Measurements from ENCODE around the gene STON2.

- TF ChIP-seq EP300 (IDR thresholded peaks at IDR 0.05; ENCODE audit: borderline replicate concordance in 1 of 2, low read depth in 2 of 2, low read length in 2 of 2) (no peak), CTCF (IDR thresholded peaks at IDR 0.05; ENCODE audit: control extremely low read depth in 1 of 3, insufficient read depth in 1 of 3, low read depth in 1 of 3, low read length in 3 of 3) (no peak)
These were observed at the start of gene STON2 for GRCh38 chr14:81400202-81400678.

Measured in H1 (cell line).